ENCODE measurements around the gene LRP1B. TPM values are rescaled to one million over a fixed set of nuclear protein-coding genes. Genes with fewer than 3 reads are reported as not detected.

The LRP1B gene
- total and polyA plus RNA-seq, 4 donors = 0.01 to 0.84 (median 0.17) TPM

GRCh38 chr2:141271346-141271745 lies 859.5 kb downstream of the LRP1B start:
- no peak for DNase-seq (ENCODE audit: low spot score)
- Histone ChIP-seq H3K9me3 (ENCODE audit: control insufficient read depth in 4 of 4, low read length in 3 of 4) (no peaks in the 10 kb centered on the region), H3K4me3 (ENCODE audit: low read depth in 1 of 3, low read length in 3 of 3) (no peak overlapping the region), H3K27me3 (ENCODE audit: control insufficient read depth in 4 of 4, insufficient read depth in 4 of 4, low read length in 3 of 4) (no peaks in the 10 kb centered on the region), H3K9ac (ENCODE audit: low read depth in 1 of 2, low read length in 2 of 2) (no peak overlapping the region), H3K27ac (ENCODE audit: low read depth in 1 of 2, low read length in 2 of 2) (no peak overlapping the region), H3K36me3 (ENCODE audit: control insufficient read depth in 4 of 4, insufficient read depth in 3 of 4, low read depth in 1 of 4, low read length in 3 of 4) (no peaks in the 10 kb centered on the region), H3K4me1 (ENCODE audit: control insufficient read depth in 4 of 4, insufficient read depth in 4 of 4, low read length in 3 of 4) (no peaks in the 10 kb centered on the region)
- WGBS = 67% methylated on average over 2 of the region's 2 CpGs
- TF ChIP-seq TAF1 (conservative IDR thresholded peaks at IDR 0.05) = no peak
- no peak for TF ChIP-seq GABPA (IDR thresholded peaks at IDR 0.05 in 1 of 2, conservative IDR thresholded peaks at IDR 0.05 in 1 of 2)
- TF ChIP-seq YY1 (IDR thresholded peaks at IDR 0.05) = no peak
- TF ChIP-seq JUND (IDR thresholded peaks at IDR 0.05) = no peak
- no peak for TF ChIP-seq SP1 (IDR thresholded peaks at IDR 0.05)
- TF ChIP-seq EGR1 (IDR thresholded peaks at IDR 0.05; ENCODE audit: low read depth in 2 of 2) = no peak
- no peak for TF ChIP-seq RXRA (IDR thresholded peaks at IDR 0.05)
- TF ChIP-seq NR2F2 (IDR thresholded peaks at IDR 0.05) = no peak
- TF ChIP-seq CTCF (IDR thresholded peaks at IDR 0.05; ENCODE audit: low read depth, low read length, missing input control) = no peak
- no peak for TF ChIP-seq MAX (IDR thresholded peaks at IDR 0.05)
- no peak for TF ChIP-seq HNF4A (conservative IDR thresholded peaks at IDR 0.05)
- no peak for TF ChIP-seq RAD21 (IDR thresholded peaks at IDR 0.05)
- no peak for TF ChIP-seq REST (IDR thresholded peaks at IDR 0.05)
- TF ChIP-seq HNF4G (IDR thresholded peaks at IDR 0.05) = no peak
- TF ChIP-seq FOXA1 (IDR thresholded peaks at IDR 0.05) = no peak
- TF ChIP-seq ZBTB33 (IDR thresholded peaks at IDR 0.05) = no peak
- TF ChIP-seq FOXA2 (IDR thresholded peaks at IDR 0.05) = no peak
- no peak for TF ChIP-seq ATF3 (IDR thresholded peaks at IDR 0.05)
